MCF 10A (cell line): ENCODE data around the gene MBD2. TPM values are rescaled to one million over a fixed set of nuclear protein-coding genes. Genes with fewer than 3 reads are reported as not detected.
"Not testable (repeated sequence)": the region's sequence is repeated elsewhere in the genome, so short reads cannot be mapped to it uniquely, and the experiment has no call there.

ENCODE experiments used
- BruUV-seq: library from RNA; stranded (reverse); fragments of 400-500 nt; replicated peaks from 2 replicates; lab custom pipeline; 2021; lab: Mats Ljungman, UMichigan
- CTCF ChIA-PET: fragments of 300-600 bp; sonication (Branson Sonifier 250); formaldehyde crosslinking; extraction: SDS; loops from one replicate; lab custom pipeline; 2021; ENCODE audit warnings: antibody characterized with exemption, inconsistent platforms; lab: Yijun Ruan, JAX
- POLR2A ChIA-PET: fragments of 300-600, 350-650 bp; sonication (Branson Sonifier 250); formaldehyde crosslinking; extraction: SDS; loops from one replicate; lab custom pipeline; 2020; ENCODE audit warnings: antibody characterized with exemption, inconsistent platforms; lab: Yijun Ruan, JAX
- DNase-seq: peaks from one replicate; pipeline ENCODE4 v3.0.0-alpha.2; 2018; ENCODE audit not compliant: unreplicated experiment
- H3K27ac Mint-ChIP-seq: one replicate; pipeline ENCODE4 v1.8.0; 2022; ENCODE audit warnings: mild to moderate bottlenecking, low read depth, mixed read lengths; ENCODE audit not compliant: unreplicated experiment
- H3K27me3 Mint-ChIP-seq: one replicate; pipeline ENCODE4 v1.8.0; 2022; ENCODE audit warnings: mixed read lengths; ENCODE audit not compliant: insufficient read depth, unreplicated experiment
- H3K36me3 Mint-ChIP-seq: one replicate; pipeline ENCODE4 v1.8.0; 2022; ENCODE audit warnings: mild to moderate bottlenecking, moderate library complexity, mixed read lengths; ENCODE audit not compliant: insufficient read depth, unreplicated experiment
- H3K4me1 Mint-ChIP-seq: one replicate; pipeline ENCODE4 v1.8.0; 2022; ENCODE audit warnings: mixed read lengths; ENCODE audit not compliant: insufficient read depth, unreplicated experiment
- H3K4me3 Mint-ChIP-seq: one replicate; pipeline ENCODE4 v1.8.0; 2022; ENCODE audit warnings: mild to moderate bottlenecking, moderate library complexity, mixed read lengths; ENCODE audit not compliant: unreplicated experiment
- H3K9me3 Mint-ChIP-seq: one replicate; pipeline ENCODE4 v1.8.0; 2022; ENCODE audit warnings: mixed read lengths; ENCODE audit not compliant: unreplicated experiment
- CTCF ChIP-seq: fragments of 200-600 bp; IDR thresholded peaks from one replicate; pipeline ENCODE4 v1.8.0; 2022; ENCODE audit warnings: antibody characterized with exemption, mild to moderate bottlenecking; ENCODE audit not compliant: unreplicated experiment
- intact Hi-C: fragments of 100-400 bp; cut with micrococcal nuclease; formaldehyde crosslinking; loops from 2 replicates; pipeline ENCODE4 v1.14.1; 2022
- total RNA-seq: library from RNA; stranded (reverse); gene quantifications from 2 replicates; pipeline ENCODE4 v1.2.3, GENCODE V29; 2022

MBD2 gene
- total RNA-seq, 1 experiment from 2014 or later: 179 TPM

- no peak overlapping the region for H3K4me3 Mint-ChIP-seq
- no peaks in the 10 kb centered on the region for H3K27me3 Mint-ChIP-seq
- BruUV-seq: no TSS peak
- H3K27ac Mint-ChIP-seq: no peak overlapping the region
- DNase-seq: peak; percentile 67
- H3K36me3 Mint-ChIP-seq: no peaks in the 10 kb centered on the region
- H3K4me1 Mint-ChIP-seq: peaks cover 9% of the 10 kb centered on the region
- intact Hi-C loops: loop anchor here (1.0 to 5.0 kb wide), 2 partner anchors 139 to 560 kb away; partner anchors contain the start of gene POLI
- ChIA-PET POLR2A (interaction anchor here (0.7 to 2.0 kb wide), 6 partner anchors 11 to 144 kb away, joined by 3 to 5 read pairs (median 3); partner anchors contain the start of gene POLI), CTCF (interaction anchor here (0.5 to 4.3 kb wide), 21 partner anchors 8 to 1346 kb away, joined by 3 to 32 read pairs (median 4); no protein-coding TSS in a partner anchor)
- peak; percentile 59 for TF ChIP-seq CTCF
- H3K9me3 Mint-ChIP-seq: no peaks in the 10 kb centered on the region
Observed at GRCh38 chr18:54127759-54128378, 96.6 kb downstream of the MBD2 start.

- CTCF ChIA-PET: interaction anchor here (0.6 to 1.9 kb wide), 3 partner anchors 25 to 810 kb away, joined by 4 to 14 read pairs (median 5); no protein-coding TSS in a partner anchor
- no TSS peak for BruUV-seq
- no peaks in the 10 kb centered on the region for H3K27me3 Mint-ChIP-seq
- H3K36me3 Mint-ChIP-seq: peaks cover 7% of the 10 kb centered on the region
- no peak overlapping the region for H3K4me3 Mint-ChIP-seq
- no peak overlapping the region for H3K27ac Mint-ChIP-seq
- POLR2A ChIA-PET: interaction anchor here (0.6 kb wide), 1 partner anchor 695 kb away, joined by 4 read pairs; no protein-coding TSS in a partner anchor
- TF ChIP-seq CTCF: no peak
- peaks cover 4% of the 10 kb centered on the region for H3K4me1 Mint-ChIP-seq
- intact Hi-C loops: loop anchor here (5.0 kb wide), 1 partner anchor 142 kb away; the partner anchor contains the start of gene POLI
- H3K9me3 Mint-ChIP-seq: no peaks in the 10 kb centered on the region
- DNase-seq: no peak
Observed at GRCh38 chr18:54125429-54125828, 99.0 kb downstream of the MBD2 start.

GRCh38 chr18:54123720-54124440 lies 100.6 kb downstream of the MBD2 start:
- intact Hi-C loops, POLR2A ChIA-PET, H3K9me3 Mint-ChIP-seq, H3K36me3 Mint-ChIP-seq, H3K27ac Mint-ChIP-seq, H3K4me3 Mint-ChIP-seq, H3K4me1 Mint-ChIP-seq, BruUV-seq, H3K27me3 Mint-ChIP-seq, DNase-seq: not testable (repeated sequence)
- CTCF ChIA-PET: interaction anchor here (0.6 to 1.9 kb wide), 5 partner anchors 12 to 555 kb away, joined by 3 to 14 read pairs (median 4); no protein-coding TSS in a partner anchor

- ChIA-PET CTCF (interaction anchor here (0.6 to 8.4 kb wide), 35 partner anchors 10 to 1133 kb away, joined by 3 to 67 read pairs (median 4); no protein-coding TSS in a partner anchor), POLR2A (interaction anchor here (0.5 to 1.7 kb wide), 6 partner anchors 11 to 734 kb away, joined by 3 to 7 read pairs (median 4); no protein-coding TSS in a partner anchor)
- no TSS peak for BruUV-seq
- H3K4me3 Mint-ChIP-seq: peak overlapping the region; percentile 3
- peak overlapping the region; percentile 62 for H3K27ac Mint-ChIP-seq
- H3K4me1 Mint-ChIP-seq: peaks cover 13% of the 10 kb centered on the region
- peaks cover 7% of the 10 kb centered on the region for H3K36me3 Mint-ChIP-seq
- no peaks in the 10 kb centered on the region for H3K27me3 Mint-ChIP-seq
- TF ChIP-seq CTCF: peak; percentile 44
- peak; percentile 68 for DNase-seq
- H3K9me3 Mint-ChIP-seq: no peaks in the 10 kb centered on the region
- intact Hi-C loops: loop anchor here (1.0 kb wide), 3 partner anchors 210 to 551 kb away; no protein-coding TSS in a partner anchor
Observed at GRCh38 chr18:54119524-54120019, 104.9 kb downstream of the MBD2 start.
